HG03342 (cell line): ENCODE data around the gene RNF11.
"Not testable (repeated sequence)": the region's sequence is repeated elsewhere in the genome, so short reads cannot be mapped to it uniquely, and the experiment has no call there.

Experiments used
- ATAC-seq: cut with Tn5 transposase; IDR thresholded peaks from one replicate; pipeline ENCODE4 v1.9.1; 2021; ENCODE audit warnings: mild to moderate bottlenecking, moderate library complexity; ENCODE audit not compliant: unreplicated experiment

The RNF11 gene

GRCh38 chr1:51227231-51227960, 8.7 kb upstream of the RNF11 start:
- not testable (repeated sequence) for ATAC-seq

- ATAC-seq: not testable (repeated sequence)
Measured at GRCh38 chr1:51228471-51228870, 7.6 kb upstream of the RNF11 start.

GRCh38 chr1:51230501-51231078, 5.5 kb upstream of the RNF11 start:
- ATAC-seq: no peak

- ATAC-seq: no peak
Measured at GRCh38 chr1:51231120-51231519, 5.0 kb upstream of the RNF11 start.

GRCh38 chr1:51231896-51232295, 4.2 kb upstream of the RNF11 start:
- ATAC-seq: no peak

- ATAC-seq: not testable (repeated sequence)
Measured at GRCh38 chr1:51234236-51234635, 1.8 kb upstream of the RNF11 start.

- peak; percentile 64 for ATAC-seq
Measured at GRCh38 chr1:51234721-51235425, 1.2 kb upstream of the RNF11 start.

- peak; percentile 8 for ATAC-seq
Measured at GRCh38 chr1:51236531-51237350, 668 bp downstream of the RNF11 start.

- no peak for ATAC-seq
Measured at GRCh38 chr1:51237351-51238033, 1.4 kb downstream of the RNF11 start.

- ATAC-seq: no peak
Measured at GRCh38 chr1:51238034-51238403, 1.9 kb downstream of the RNF11 start.

- no peak for ATAC-seq
Measured at GRCh38 chr1:51240084-51240483, 4.0 kb downstream of the RNF11 start.

GRCh38 chr1:51241119-51241518, 5.0 kb downstream of the RNF11 start:
- ATAC-seq: no peak

- ATAC-seq: no peak
Measured at GRCh38 chr1:51242546-51242945, 6.5 kb downstream of the RNF11 start.

- ATAC-seq: peak; percentile 92
Measured at GRCh38 chr1:51247022-51247421, 10.9 kb downstream of the RNF11 start.

GRCh38 chr1:51247499-51247898, 11.4 kb downstream of the RNF11 start:
- ATAC-seq: no peak

GRCh38 chr1:51249445-51249844, 13.4 kb downstream of the RNF11 start:
- ATAC-seq: no peak

- not testable (repeated sequence) for ATAC-seq
Measured at GRCh38 chr1:51250729-51251128, 14.7 kb downstream of the RNF11 start.

- ATAC-seq: not testable (repeated sequence)
Measured at GRCh38 chr1:51251165-51251564, 15.1 kb downstream of the RNF11 start.

GRCh38 chr1:51252366-51252765, 16.3 kb downstream of the RNF11 start:
- no peak for ATAC-seq

GRCh38 chr1:51253691-51254090, 17.6 kb downstream of the RNF11 start:
- no peak for ATAC-seq

GRCh38 chr1:51255331-51255730, 19.3 kb downstream of the RNF11 start:
- ATAC-seq: no peak
